ENCODE measurements around the gene CYP24A1. TPM values are rescaled to one million over a fixed set of nuclear protein-coding genes. Genes with fewer than 3 reads are reported as not detected.

The CYP24A1 gene
- total and polyA plus RNA-seq, 2 of the 13 experiments (the other 11 are each of a cell fraction or from before 2014, with no cell fraction given) = 9.4 to 32.7 TPM

GRCh38 chr20:54140927-54141566 lies 32.7 kb downstream of the CYP24A1 start (continued):
- peak; percentile 31; the same call in 1 of the 2 replicates for TF ChIP-seq ARID5B (CRISPR knock-in tag; IDR thresholded peaks at IDR 0.05)
- TF ChIP-seq ATF2 (CRISPR knock-in tag; IDR thresholded peaks at IDR 0.05) = peak; percentile 32; the same call in 1 of the 2 replicates
- 0 out of 2 replicates have a peak, but pooled peaks have one; percentile 46 for TF ChIP-seq ZFP36L1 (CRISPR knock-in tag; IDR thresholded peaks at IDR 0.05)
- peak; percentile 49; the same call in 1 of the 2 replicates for TF ChIP-seq RARA (CRISPR knock-in tag; IDR thresholded peaks at IDR 0.05)
- TF ChIP-seq RCOR2 (CRISPR knock-in tag; IDR thresholded peaks at IDR 0.05) = peak; percentile 46; the same call in 1 of the 2 replicates
- no peak for TF ChIP-seq AGO1 (IDR thresholded peaks at IDR 0.05; ENCODE audit: low read depth, low read length, poor library complexity, severe bottlenecking)
- TF ChIP-seq HOMEZ (CRISPR knock-in tag; IDR thresholded peaks at IDR 0.05; ENCODE audit: low read depth) = 0 out of 2 replicates have a peak, but pooled peaks have one; percentile 44
- TF ChIP-seq CTCF (CRISPR knock-in tag; IDR thresholded peaks at IDR 0.05) = no peak
- TF ChIP-seq HNF1A (IDR thresholded peaks at IDR 0.05; ENCODE audit: low read depth) = no peak; the same call in 1 of the 2 replicates
- TF ChIP-seq HNF1A (CRISPR knock-in tag; IDR thresholded peaks at IDR 0.05; ENCODE audit: borderline replicate concordance) = no peak
- peak; percentile 87 for TF ChIP-seq NCOR1 (IDR thresholded peaks at IDR 0.05; ENCODE audit: borderline replicate concordance, low read length)
- TF ChIP-seq CHD4 (IDR thresholded peaks at IDR 0.05; ENCODE audit: borderline replicate concordance, low read length) = peak; percentile 78; the same call in 1 of the 2 replicates
- TF ChIP-seq HNRNPUL1 (IDR thresholded peaks at IDR 0.05; ENCODE audit: low read depth, low read length) = no peak
- no peak for TF ChIP-seq ZFYVE20 (CRISPR knock-in tag; IDR thresholded peaks at IDR 0.05; ENCODE audit: borderline replicate concordance, low read depth)
- no peak for TF ChIP-seq SOX6 (IDR thresholded peaks at IDR 0.05)
- TF ChIP-seq SOX6 (CRISPR knock-in tag; IDR thresholded peaks at IDR 0.05) = peak; percentile 48; the same call in 1 of the 2 replicates
